ENCODE data around the gene PPP1R13B. TPM values are rescaled to one million over a fixed set of nuclear protein-coding genes. Genes with fewer than 3 reads are reported as not detected.

PPP1R13B gene
- total RNA-seq, 1 experiment from 2014 or later = 16.2 TPM

DNA sequence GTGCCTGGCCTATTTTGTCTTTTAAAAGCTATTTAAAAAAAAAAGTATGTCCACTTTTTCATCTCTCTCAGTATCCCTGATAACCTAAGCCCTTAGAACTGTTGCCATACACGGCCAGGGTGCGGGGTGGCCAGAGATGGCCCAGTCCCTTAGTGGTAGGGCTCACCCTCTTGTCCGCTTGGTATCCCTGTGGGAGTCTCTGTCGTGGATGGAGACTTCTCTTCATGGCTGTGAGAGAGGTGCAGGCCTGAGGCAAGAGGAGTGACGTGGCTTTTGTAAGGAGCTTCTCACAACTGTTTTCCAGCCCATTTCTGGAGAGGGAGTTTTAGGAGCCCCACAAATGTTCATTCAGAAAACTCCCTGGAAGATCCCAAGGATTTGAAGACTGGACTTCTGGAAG is 158.9 kb downstream of the PPP1R13B start:
- no peak overlapping the region for H3K27ac Mint-ChIP-seq (ENCODE audit: low read depth, unreplicated experiment)
- ChIA-PET POLR2A (interaction anchor here (0.6 kb wide), 1 partner anchor 148 kb away, joined by 3 read pairs; no protein-coding TSS in a partner anchor), CTCF (interaction anchor here (0.6 to 0.8 kb wide), 2 partner anchors 121 to 1094 kb away, joined by 4 read pairs; no protein-coding TSS in a partner anchor)
- no peaks in the 10 kb centered on the region for H3K27me3 Mint-ChIP-seq (ENCODE audit: insufficient read depth, unreplicated experiment)
- no peak overlapping the region for H3K4me3 Mint-ChIP-seq (ENCODE audit: unreplicated experiment)
- no TSS peak for BruUV-seq (replicated peaks)
- no peak for DNase-seq (ENCODE audit: unreplicated experiment)
- intact Hi-C loops (cut with micrococcal nuclease) = no loop called here
- H3K9me3 Mint-ChIP-seq (ENCODE audit: unreplicated experiment) = no peaks in the 10 kb centered on the region
- TF ChIP-seq, protein P1, sequence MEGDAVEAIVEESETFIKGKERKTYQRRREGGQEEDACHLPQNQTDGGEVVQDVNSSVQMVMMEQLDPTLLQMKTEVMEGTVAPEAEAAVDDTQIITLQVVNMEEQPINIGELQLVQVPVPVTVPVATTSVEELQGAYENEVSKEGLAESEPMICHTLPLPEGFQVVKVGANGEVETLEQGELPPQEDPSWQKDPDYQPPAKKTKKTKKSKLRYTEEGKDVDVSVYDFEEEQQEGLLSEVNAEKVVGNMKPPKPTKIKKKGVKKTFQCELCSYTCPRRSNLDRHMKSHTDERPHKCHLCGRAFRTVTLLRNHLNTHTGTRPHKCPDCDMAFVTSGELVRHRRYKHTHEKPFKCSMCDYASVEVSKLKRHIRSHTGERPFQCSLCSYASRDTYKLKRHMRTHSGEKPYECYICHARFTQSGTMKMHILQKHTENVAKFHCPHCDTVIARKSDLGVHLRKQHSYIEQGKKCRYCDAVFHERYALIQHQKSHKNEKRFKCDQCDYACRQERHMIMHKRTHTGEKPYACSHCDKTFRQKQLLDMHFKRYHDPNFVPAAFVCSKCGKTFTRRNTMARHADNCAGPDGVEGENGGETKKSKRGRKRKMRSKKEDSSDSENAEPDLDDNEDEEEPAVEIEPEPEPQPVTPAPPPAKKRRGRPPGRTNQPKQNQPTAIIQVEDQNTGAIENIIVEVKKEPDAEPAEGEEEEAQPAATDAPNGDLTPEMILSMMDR (IDR thresholded peaks at IDR 0.05; ENCODE audit: unreplicated experiment) = no peak
- H3K36me3 Mint-ChIP-seq (ENCODE audit: insufficient read depth, unreplicated experiment) = peaks cover 74% of the 10 kb centered on the region
- H3K4me1 Mint-ChIP-seq (ENCODE audit: insufficient read depth, unreplicated experiment) = peaks cover 5% of the 10 kb centered on the region

DNA sequence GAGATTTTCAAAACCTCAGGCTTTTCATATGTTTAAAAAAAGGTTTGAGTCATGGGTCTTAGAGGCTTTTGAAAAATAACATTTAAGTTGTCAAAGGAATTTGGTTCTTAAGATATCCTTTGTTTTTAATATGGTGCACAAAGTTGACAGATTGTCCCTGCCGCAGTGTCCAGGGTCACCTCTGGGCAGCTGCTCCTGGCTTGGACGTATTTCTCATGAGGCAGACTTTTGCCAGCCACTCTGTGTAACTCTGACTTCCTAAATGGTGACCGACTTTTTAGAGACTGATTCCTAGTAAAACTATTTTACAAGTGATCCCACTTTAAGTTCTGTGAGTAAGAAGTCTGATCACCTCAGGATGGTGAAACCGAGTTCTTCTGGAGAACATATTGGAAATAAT is 159.7 kb downstream of the PPP1R13B start:
- TF ChIP-seq, protein P1 (IDR thresholded peaks at IDR 0.05; ENCODE audit: unreplicated experiment) = no peak
- ChIA-PET POLR2A (no interaction called here), CTCF (interaction anchor here (0.8 kb wide), 1 partner anchor 120 kb away, joined by 4 read pairs; no protein-coding TSS in a partner anchor)
- DNase-seq (ENCODE audit: unreplicated experiment) = no peak
- Mint-ChIP-seq H3K9me3 (ENCODE audit: unreplicated experiment) (no peaks in the 10 kb centered on the region), H3K4me3 (ENCODE audit: unreplicated experiment) (no peak overlapping the region), H3K36me3 (ENCODE audit: insufficient read depth, unreplicated experiment) (peaks cover 80% of the 10 kb centered on the region), H3K27me3 (ENCODE audit: insufficient read depth, unreplicated experiment) (no peaks in the 10 kb centered on the region), H3K4me1 (ENCODE audit: insufficient read depth, unreplicated experiment) (no peaks in the 10 kb centered on the region), H3K27ac (ENCODE audit: low read depth, unreplicated experiment) (no peak overlapping the region)
- no TSS peak for BruUV-seq (replicated peaks)
- intact Hi-C loops (cut with micrococcal nuclease) = no loop called here

GRCh38 chr14:103686831-103687485 is 160.4 kb downstream of the PPP1R13B start:
- peaks cover 81% of the 10 kb centered on the region for H3K36me3 Mint-ChIP-seq (ENCODE audit: insufficient read depth, unreplicated experiment)
- H3K27me3 Mint-ChIP-seq (ENCODE audit: insufficient read depth, unreplicated experiment) = no peaks in the 10 kb centered on the region
- H3K27ac Mint-ChIP-seq (ENCODE audit: low read depth, unreplicated experiment) = no peak overlapping the region
- CTCF ChIA-PET = no interaction called here
- intact Hi-C loops (cut with micrococcal nuclease) = no loop called here
- no peaks in the 10 kb centered on the region for H3K4me1 Mint-ChIP-seq (ENCODE audit: insufficient read depth, unreplicated experiment)
- no peak overlapping the region for H3K4me3 Mint-ChIP-seq (ENCODE audit: unreplicated experiment)
- TF ChIP-seq, protein P1 (IDR thresholded peaks at IDR 0.05; ENCODE audit: unreplicated experiment) = no peak
- POLR2A ChIA-PET = no interaction called here
- no peaks in the 10 kb centered on the region for H3K9me3 Mint-ChIP-seq (ENCODE audit: unreplicated experiment)
- DNase-seq (ENCODE audit: unreplicated experiment) = no peak
- no TSS peak for BruUV-seq (replicated peaks)

GRCh38 chr14:103685276-103686211 is 161.8 kb downstream of the PPP1R13B start:
- ChIA-PET POLR2A (no interaction called here), CTCF (no interaction called here)
- TF ChIP-seq, protein P1 (IDR thresholded peaks at IDR 0.05; ENCODE audit: unreplicated experiment) = no peak
- H3K4me3 Mint-ChIP-seq (ENCODE audit: unreplicated experiment) = no peak overlapping the region
- no peaks in the 10 kb centered on the region for H3K4me1 Mint-ChIP-seq (ENCODE audit: insufficient read depth, unreplicated experiment)
- intact Hi-C loops (cut with micrococcal nuclease) = no loop called here
- no TSS peak for BruUV-seq (replicated peaks)
- H3K27ac Mint-ChIP-seq (ENCODE audit: low read depth, unreplicated experiment) = no peak overlapping the region
- H3K27me3 Mint-ChIP-seq (ENCODE audit: insufficient read depth, unreplicated experiment) = no peaks in the 10 kb centered on the region
- no peaks in the 10 kb centered on the region for H3K9me3 Mint-ChIP-seq (ENCODE audit: unreplicated experiment)
- H3K36me3 Mint-ChIP-seq (ENCODE audit: insufficient read depth, unreplicated experiment) = peaks cover 87% of the 10 kb centered on the region
- DNase-seq (ENCODE audit: unreplicated experiment) = no peak

Measured in MCF 10A (cell line).